IMR-90 (cell line): Measurements from ENCODE around the gene PEF1.

Source experiments
- CEBPB ChIP-seq: IDR thresholded peaks from 2 replicates; pipeline ENCODE4 v1.6.1; 2012; ENCODE audit warnings: low read depth, low read length, improper control_type of control experiment
- CHD1 ChIP-seq: IDR thresholded peaks from 2 replicates; pipeline ENCODE4 v1.6.1; 2012; ENCODE audit warnings: low read depth, low read length, improper control_type of control experiment
- CTCF ChIP-seq: conservative IDR thresholded peaks from 2 replicates; pipeline ENCODE4 v1.5.1; 2012; ENCODE audit warnings: mild to moderate bottlenecking, low read depth, low read length, improper control_type of control experiment
- ELK1 ChIP-seq: fragments of 150-350 bp; IDR thresholded peaks from 2 replicates; pipeline ENCODE4 v1.6.1; 2016; ENCODE audit warnings: low read depth, mild to moderate bottlenecking, low read length, moderate library complexity, borderline replicate concordance
- FOS ChIP-seq: fragments of 150-350 bp; IDR thresholded peaks from 2 replicates; pipeline ENCODE4 v1.6.1; 2016; ENCODE audit warnings: low read depth, low read length
- MAZ ChIP-seq: IDR thresholded peaks from 2 replicates; pipeline ENCODE4 v1.6.1; 2012; ENCODE audit warnings: low read depth, mild to moderate bottlenecking, low read length, improper control_type of control experiment, moderate library complexity, borderline replicate concordance
- MXI1 ChIP-seq: IDR thresholded peaks from 2 replicates; pipeline ENCODE4 v1.6.1; 2012; ENCODE audit warnings: low read depth, mild to moderate bottlenecking, low read length, moderate library complexity, borderline replicate concordance
- NFE2L2 ChIP-seq: fragments of 150-350 bp; IDR thresholded peaks from 2 replicates; pipeline ENCODE4 v1.6.1; 2016; ENCODE audit warnings: low read depth, mild to moderate bottlenecking, low read length
- POLR2A ChIP-seq: IDR thresholded peaks from 2 replicates; pipeline ENCODE4 v1.6.1; 2012; ENCODE audit warnings: mild to moderate bottlenecking, low read depth, low read length
- RAD21 ChIP-seq: IDR thresholded peaks from 2 replicates; pipeline ENCODE4 v1.6.1; 2012; ENCODE audit warnings: low read length, improper control_type of control experiment
- RCOR1 ChIP-seq: IDR thresholded peaks from 2 replicates; pipeline ENCODE4 v1.6.1; 2012; ENCODE audit warnings: mild to moderate bottlenecking, low read length, improper control_type of control experiment; ENCODE audit not compliant: insufficient replicate concordance
- RFX5 ChIP-seq: IDR thresholded peaks from 2 replicates; pipeline ENCODE4 v1.8.0; 2012; ENCODE audit warnings: low read depth, mild to moderate bottlenecking, low read length, moderate library complexity

GRCh38 chr1:31651089-31651420 lies 6.4 kb upstream of the PEF1 start:
- TF ChIP-seq RAD21 (no peak), MAZ (no peak), CEBPB (no peak), CTCF (no peak), RFX5 (no peak), POLR2A (no peak), MXI1 (no peak), RCOR1 (no peak), CHD1 (no peak), NFE2L2 (no peak), ELK1 (no peak), FOS (no peak)
